GM12878 (cell line): ENCODE measurements around the gene PTGS1. TPM values are rescaled to one million over a fixed set of nuclear protein-coding genes. Genes with fewer than 3 reads are reported as not detected.

Source experiments
- BCL3 ChIP-seq: IDR thresholded peaks from 2 replicates; pipeline ENCODE4 v1.6.1; 2011; ENCODE audit warnings: borderline replicate concordance, low read depth, mild to moderate bottlenecking, moderate library complexity, low read length; ENCODE audit not compliant: insufficient read depth, poor library complexity, severe bottlenecking
- BCLAF1 ChIP-seq: fragments of 450-650 bp; IDR thresholded peaks from 2 replicates; pipeline ENCODE4 v1.6.1; 2017; ENCODE audit warnings: antibody characterized with exemption, mild to moderate bottlenecking, moderate library complexity
- NBN ChIP-seq: fragments of 450-650 bp; IDR thresholded peaks from 2 replicates; pipeline ENCODE4 v1.6.1; 2016
- ZBTB40 ChIP-seq: fragments of 450-650 bp; IDR thresholded peaks from 2 replicates; pipeline ENCODE4 v1.6.1; 2016; ENCODE audit warnings: mild to moderate bottlenecking, moderate library complexity, borderline replicate concordance
- ZNF622 ChIP-seq: fragments of 450-650 bp; IDR thresholded peaks from 2 replicates; pipeline ENCODE4 v1.6.1; 2017; ENCODE audit warnings: mild to moderate bottlenecking, inconsistent platforms
- polyA plus RNA-seq, 11 experiments: library from polyadenylated mRNA; depleted of rRNA in 4 of 11; unstranded in 6 of 11; stranded (reverse) in 5 of 11; fragments of >200 nt; fragmentation: Nextera tagmentation in 4 of 11; fragmentation: Illumina TruSeq in 1 of 11; extraction: Ambion mirVana in 4 of 11; extraction: Trizol in 1 of 11; gene quantifications; 1 replicate in 1 of 11; 2 replicates in 10 of 11; pipeline versions ENCODE4 v1.2.1 to v1.2.3, GENCODE V29; 2011 to 2016; ENCODE audit warnings: inconsistent platforms in 2 of 11, missing spikeins in 2 of 11, low read depth in 1 of 11
- total RNA-seq, 4 experiments: library from RNA; depleted of rRNA in 3 of 4; stranded (reverse); fragments of >200 nt in 3 of 4; fragmentation: Illumina TruSeq in 1 of 4; extraction: Trizol in 1 of 4; gene quantifications; 2 replicates each; pipeline versions ENCODE4 v1.2.1 to v1.2.3, GENCODE V29; 2013 to 2021

PTGS1 gene
- total and polyA plus RNA-seq, 10 of the 15 experiments (the other 5 are each of a cell fraction or from before 2014, with no cell fraction given) = 0.16 to 2.8 (median 0.96) TPM

DNA sequence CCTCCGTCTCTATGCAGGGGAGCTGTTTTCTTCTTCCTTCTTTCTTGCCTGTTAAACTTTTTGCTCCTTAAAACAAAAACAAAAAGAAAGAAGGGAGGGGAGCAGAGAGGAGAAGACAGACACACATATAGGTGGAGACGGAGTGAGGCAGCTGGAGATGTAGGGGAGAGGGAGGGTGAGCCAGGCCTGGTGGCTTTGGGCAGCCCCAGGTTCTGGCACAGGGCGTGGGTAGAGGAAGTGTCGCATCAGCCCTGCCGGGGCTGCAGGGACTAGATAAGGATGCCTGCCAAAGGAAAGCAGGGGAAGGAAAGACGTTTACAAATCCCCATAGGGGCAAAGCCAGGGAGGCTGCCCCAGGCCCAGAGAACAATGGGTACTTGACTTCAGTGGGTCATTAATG is 38.7 kb upstream of the PTGS1 start (continued):
- TF ChIP-seq ZBTB40 (no peak), BCL3 (no peak), NBN (no peak), BCLAF1 (no peak), ZNF622 (no peak)
